ENCODE measurements around the gene FRMPD1.

Gene FRMPD1

GRCh38 chr9:37683531-37684371, 33.0 kb downstream of the FRMPD1 start:
- DNase-seq = no peak

- DNase-seq = no peak
Observed at GRCh38 chr9:37692622-37693221, 42.0 kb downstream of the FRMPD1 start.

- DNase-seq = no peak
Observed at GRCh38 chr9:37693260-37693659, 42.5 kb downstream of the FRMPD1 start.

- DNase-seq = no peak
Observed at GRCh38 chr9:37694355-37694754, 43.6 kb downstream of the FRMPD1 start.

- no peak for DNase-seq
Observed at GRCh38 chr9:37696528-37696927, 45.8 kb downstream of the FRMPD1 start.

- no peak for DNase-seq
Observed at GRCh38 chr9:37700131-37700530, 49.4 kb downstream of the FRMPD1 start.

- DNase-seq = no peak
Observed at GRCh38 chr9:37700900-37701299, 50.1 kb downstream of the FRMPD1 start.

- no peak for DNase-seq
Observed at GRCh38 chr9:37705787-37706186, 55.0 kb downstream of the FRMPD1 start.

- peak; percentile 38 for DNase-seq
Observed at GRCh38 chr9:37706290-37706689, 55.5 kb downstream of the FRMPD1 start.

- no peak for DNase-seq
Observed at GRCh38 chr9:37707748-37708147, 57.0 kb downstream of the FRMPD1 start.

- DNase-seq = no peak
Observed at GRCh38 chr9:37710046-37710445, 59.3 kb downstream of the FRMPD1 start.

GRCh38 chr9:37715260-37715659, 64.5 kb downstream of the FRMPD1 start:
- no peak for DNase-seq

- DNase-seq = no peak
Observed at GRCh38 chr9:37715991-37716505, 65.3 kb downstream of the FRMPD1 start.

- no peak for DNase-seq
Observed at GRCh38 chr9:37719526-37719925, 68.8 kb downstream of the FRMPD1 start.

GRCh38 chr9:37727013-37727412, 76.3 kb downstream of the FRMPD1 start:
- DNase-seq = no peak

GRCh38 chr9:37729499-37729898, 78.7 kb downstream of the FRMPD1 start:
- DNase-seq = no peak

GRCh38 chr9:37730256-37730655, 79.5 kb downstream of the FRMPD1 start:
- DNase-seq = no peak

GRCh38 chr9:37730839-37731238, 80.1 kb downstream of the FRMPD1 start:
- no peak for DNase-seq

GRCh38 chr9:37732086-37732741, 81.5 kb downstream of the FRMPD1 start:
- no peak for DNase-seq

- no peak for DNase-seq
Observed at GRCh38 chr9:37732952-37733351, 82.2 kb downstream of the FRMPD1 start.

- no peak for DNase-seq
Observed at GRCh38 chr9:37739222-37739621, 88.5 kb downstream of the FRMPD1 start.

GRCh38 chr9:37740128-37740527, 89.4 kb downstream of the FRMPD1 start:
- DNase-seq = no peak

- DNase-seq = no peak
Observed at GRCh38 chr9:37740631-37741328, 90.0 kb downstream of the FRMPD1 start.
